ENCODE measurements around the gene PLB1. TPM values are rescaled to one million over a fixed set of nuclear protein-coding genes. Genes with fewer than 3 reads are reported as not detected.
A peak's percentile ranks its signal among the peaks of the same experiment; 100 is the strongest.

PLB1 gene
- total RNA-seq, 1 experiment from 2014 or later = 0.40 TPM

- no peaks in the 10 kb centered on the region for H4K20me1 ChIP-seq (ENCODE audit: low read length)
- intact Hi-C loops (cut with micrococcal nuclease) = no loop called here
- no peak overlapping the region for H3K27ac ChIP-seq (ENCODE audit: low read length)
- H3K36me3 ChIP-seq (ENCODE audit: low read depth, low read length) = no peaks in the 10 kb centered on the region
- ATAC-seq (no peak), DNase-seq (peak; percentile 29)
- CTCF ChIA-PET = interaction anchor here (0.6 kb wide), 1 partner anchor 1064 kb away, joined by 4 read pairs; no protein-coding TSS in a partner anchor
- no TSS peak for BruUV-seq (replicated peaks)
- no peaks in the 10 kb centered on the region for H3F3A ChIP-seq (ENCODE audit: low read length, unreplicated experiment)
- H3K9ac ChIP-seq (ENCODE audit: low read length) = no peak overlapping the region
- POLR2A ChIA-PET (ENCODE audit: unreplicated experiment) = no interaction called here
- H3K4me1 ChIP-seq (ENCODE audit: insufficient read depth, low read length) = no peaks in the 10 kb centered on the region
- no peaks in the 10 kb centered on the region for H3K9me2 ChIP-seq (replicated peaks; ENCODE audit: low read length)
- no peaks in the 10 kb centered on the region for H3K27me3 ChIP-seq (ENCODE audit: low read length)
- no peak overlapping the region for H3K4me2 ChIP-seq (ENCODE audit: low read length)
- no peak for TF ChIP-seq CTCF (conservative IDR thresholded peaks at IDR 0.05; ENCODE audit: low read depth, low read length)
- TF ChIP-seq EZH2 (IDR thresholded peaks at IDR 0.05; ENCODE audit: low read length, unreplicated experiment) = no peak
- no peak for TF ChIP-seq EZH2phosphoT487 (IDR thresholded peaks at IDR 0.05; ENCODE audit: borderline replicate concordance, low read length)
- H3K9me3 ChIP-seq (ENCODE audit: low read length) = no peaks in the 10 kb centered on the region
- no peaks in the 10 kb centered on the region for H3K79me2 ChIP-seq (ENCODE audit: low read length)
- no peak overlapping the region for H3K4me3 ChIP-seq (ENCODE audit: low read length)
- H2AFZ ChIP-seq (ENCODE audit: low read length) = no peak overlapping the region
These were observed 6.8 kb upstream of the PLB1 start for GRCh38 chr2:28488858-28489575.

GRCh38 chr2:28490558-28490957, 5.3 kb upstream of the PLB1 start:
- no peak overlapping the region for H3K27ac ChIP-seq (ENCODE audit: low read length)
- TF ChIP-seq EZH2 (IDR thresholded peaks at IDR 0.05; ENCODE audit: low read length, unreplicated experiment) (no peak), EZH2phosphoT487 (IDR thresholded peaks at IDR 0.05; ENCODE audit: borderline replicate concordance, low read length) (no peak), CTCF (conservative IDR thresholded peaks at IDR 0.05; ENCODE audit: low read depth, low read length) (no peak)
- BruUV-seq (replicated peaks) = no TSS peak
- no peaks in the 10 kb centered on the region for H3K79me2 ChIP-seq (ENCODE audit: low read length)
- no peaks in the 10 kb centered on the region for H3K9me2 ChIP-seq (replicated peaks; ENCODE audit: low read length)
- CTCF ChIA-PET = no interaction called here
- intact Hi-C loops (cut with micrococcal nuclease) = no loop called here
- POLR2A ChIA-PET (ENCODE audit: unreplicated experiment) = no interaction called here
- no peak overlapping the region for H3K4me2 ChIP-seq (ENCODE audit: low read length)
- H3K4me3 ChIP-seq (ENCODE audit: low read length) = no peak overlapping the region
- no peaks in the 10 kb centered on the region for H3F3A ChIP-seq (ENCODE audit: low read length, unreplicated experiment)
- no peak overlapping the region for H3K9ac ChIP-seq (ENCODE audit: low read length)
- DNase-seq (no peak), ATAC-seq (no peak)
- no peaks in the 10 kb centered on the region for H3K27me3 ChIP-seq (ENCODE audit: low read length)
- no peaks in the 10 kb centered on the region for H3K4me1 ChIP-seq (ENCODE audit: insufficient read depth, low read length)
- no peaks in the 10 kb centered on the region for H4K20me1 ChIP-seq (ENCODE audit: low read length)
- no peak overlapping the region for H2AFZ ChIP-seq (ENCODE audit: low read length)
- no peaks in the 10 kb centered on the region for H3K9me3 ChIP-seq (ENCODE audit: low read length)
- no peaks in the 10 kb centered on the region for H3K36me3 ChIP-seq (ENCODE audit: low read depth, low read length)

GRCh38 chr2:28492282-28492681, 3.6 kb upstream of the PLB1 start:
- ATAC-seq (no peak), DNase-seq (no peak)
- Histone ChIP-seq H3K4me1 (ENCODE audit: insufficient read depth, low read length) (no peaks in the 10 kb centered on the region), H3K4me3 (ENCODE audit: low read length) (no peak overlapping the region), H3K9me2 (replicated peaks; ENCODE audit: low read length) (no peaks in the 10 kb centered on the region), H3K79me2 (ENCODE audit: low read length) (no peaks in the 10 kb centered on the region), H3K27ac (ENCODE audit: low read length) (no peak overlapping the region), H3K4me2 (ENCODE audit: low read length) (no peak overlapping the region), H3F3A (ENCODE audit: low read length, unreplicated experiment) (no peaks in the 10 kb centered on the region), H3K27me3 (ENCODE audit: low read length) (no peaks in the 10 kb centered on the region), H3K9me3 (ENCODE audit: low read length) (no peaks in the 10 kb centered on the region), H3K9ac (ENCODE audit: low read length) (no peak overlapping the region), H2AFZ (ENCODE audit: low read length) (no peak overlapping the region), H3K36me3 (ENCODE audit: low read depth, low read length) (no peaks in the 10 kb centered on the region), H4K20me1 (ENCODE audit: low read length) (no peaks in the 10 kb centered on the region)
- BruUV-seq (replicated peaks) = no TSS peak
- ChIA-PET POLR2A (ENCODE audit: unreplicated experiment) (no interaction called here), CTCF (interaction anchor here (0.6 to 0.7 kb wide), 3 partner anchors 51 to 102 kb away, joined by 5 to 9 read pairs (median 9); no protein-coding TSS in a partner anchor)
- intact Hi-C loops (cut with micrococcal nuclease) = no loop called here
- no peak for TF ChIP-seq CTCF (conservative IDR thresholded peaks at IDR 0.05; ENCODE audit: low read depth, low read length)
- TF ChIP-seq EZH2phosphoT487 (IDR thresholded peaks at IDR 0.05; ENCODE audit: borderline replicate concordance, low read length) = no peak
- no peak for TF ChIP-seq EZH2 (IDR thresholded peaks at IDR 0.05; ENCODE audit: low read length, unreplicated experiment)
